WTC11 (cell line): ENCODE data around the gene SKAP1. TPM values are rescaled to one million over a fixed set of nuclear protein-coding genes. Genes with fewer than 3 reads are reported as not detected.

ENCODE experiments used
- ATAC-seq: fragments of 200-7000 bp; cut with Tn5 transposase; 2 replicates; pipeline ENCODE4 v1.10.0; 2021; ENCODE audit warnings: mild to moderate bottlenecking, moderate library complexity
- CTCF ChIA-PET: fragments of 300-600 bp; sonication (Branson Sonifier 250); formaldehyde crosslinking; loops from one replicate; lab custom pipeline; 2021; ENCODE audit warnings: antibody characterized with exemption; lab: Charles Lee
- POLR2A ChIA-PET: fragments of 350-600 bp; sonication (Branson Sonifier 250); formaldehyde crosslinking; loops from one replicate; lab custom pipeline; 2021; ENCODE audit warnings: antibody characterized with exemption; lab: Charles Lee
- DNase-seq: peaks from one replicate; pipeline ENCODE4 v3.0.0; 2021; ENCODE audit warnings: low spot score
- H3K27ac Mint-ChIP-seq: 2 replicates; pipeline ENCODE4 v1.8.0; 2021; ENCODE audit warnings: mixed read lengths
- H3K27me3 Mint-ChIP-seq: 2 replicates; pipeline ENCODE4 v1.8.0; 2021; ENCODE audit warnings: low read depth, mild to moderate bottlenecking, moderate library complexity, mixed read lengths
- H3K36me3 Mint-ChIP-seq: 2 replicates; pipeline ENCODE4 v1.8.0; 2021; ENCODE audit warnings: mixed read lengths
- H3K4me1 Mint-ChIP-seq: 2 replicates; pipeline ENCODE4 v1.8.0; 2022; ENCODE audit warnings: mixed read lengths
- H3K4me3 Mint-ChIP-seq: 2 replicates; pipeline ENCODE4 v1.8.0; 2021; ENCODE audit warnings: mild to moderate bottlenecking, moderate library complexity, mixed read lengths
- H3K9me3 Mint-ChIP-seq: 2 replicates; pipeline ENCODE4 v1.8.0; 2021; ENCODE audit warnings: mixed read lengths
- CREB1 ChIP-seq: sonication (generic); formaldehyde crosslinking; IDR thresholded peaks from 2 replicates; pipeline ENCODE4 v1.8.0; 2023; ENCODE audit warnings: mild to moderate bottlenecking, missing genetic modification reagents
- EMX1 ChIP-seq: fragments of 250-450 bp; sonication (Bioruptor Pico); IDR thresholded peaks from 2 replicates; pipeline ENCODE4 v1.8.0; 2021; ENCODE audit warnings: mild to moderate bottlenecking
- GTF2I ChIP-seq: fragments of 250-450 bp; sonication (Bioruptor Pico); conservative IDR thresholded peaks from 2 replicates; pipeline ENCODE4 v1.4.0; 2021; ENCODE audit warnings: mild to moderate bottlenecking
- MYBL2 ChIP-seq: sonication (generic); formaldehyde crosslinking; IDR thresholded peaks from 2 replicates; pipeline ENCODE4 v1.8.1; 2023; ENCODE audit warnings: mild to moderate bottlenecking, moderate library complexity, missing genetic modification reagents
- NFYB ChIP-seq: sonication (generic); formaldehyde crosslinking; conservative IDR thresholded peaks from 2 replicates; pipeline ENCODE4 v1.8.0; 2022; ENCODE audit warnings: low read depth, missing genetic modification reagents
- NR1H2 ChIP-seq: sonication (generic); formaldehyde crosslinking; IDR thresholded peaks from 2 replicates; pipeline ENCODE4 v1.9.0; 2021; ENCODE audit warnings: mild to moderate bottlenecking, moderate library complexity, missing genetic modification reagents
- SMAD4 ChIP-seq: sonication (generic); formaldehyde crosslinking; IDR thresholded peaks from 2 replicates; pipeline ENCODE4 v1.8.0; 2022; ENCODE audit warnings: mild to moderate bottlenecking, missing genetic modification reagents
- TCF7 ChIP-seq: sonication (generic); formaldehyde crosslinking; IDR thresholded peaks from 2 replicates; pipeline ENCODE4 v1.8.0; 2022; ENCODE audit warnings: mild to moderate bottlenecking, low read depth, missing genetic modification reagents, moderate library complexity
- TP53 ChIP-seq: sonication (generic); formaldehyde crosslinking; IDR thresholded peaks from 2 replicates; pipeline ENCODE4 v1.8.1; 2023; ENCODE audit warnings: mild to moderate bottlenecking, missing genetic modification reagents
- ZNF263 ChIP-seq: sonication (generic); formaldehyde crosslinking; IDR thresholded peaks from 2 replicates; pipeline ENCODE4 v1.8.1; 2022; ENCODE audit warnings: low read depth, mild to moderate bottlenecking, moderate library complexity, missing genetic modification reagents
- ZNF671 ChIP-seq: fragments of 250-450 bp; sonication (Bioruptor Pico); IDR thresholded peaks from 2 replicates; pipeline ENCODE4 v1.8.0; 2021; ENCODE audit warnings: mild to moderate bottlenecking
- total RNA-seq: library from RNA; stranded (reverse); gene quantifications from 3 replicates; pipeline ENCODE4 v1.2.3, GENCODE V29; 2021
- TF ChIP-seq, protein P1 (sequence below): sonication (generic); formaldehyde crosslinking; conservative IDR thresholded peaks from 2 replicates; pipeline ENCODE4 v1.8.1; 2023; ENCODE audit warnings: mild to moderate bottlenecking, low read depth, missing genetic modification reagents, moderate library complexity
- TF ChIP-seq, protein P2 (sequence below): fragments of 250-450 bp; sonication (Bioruptor Pico); conservative IDR thresholded peaks from 2 replicates; pipeline ENCODE4 v1.9.0; 2021; ENCODE audit warnings: mild to moderate bottlenecking
- TF ChIP-seq, protein P3 (sequence below): sonication (generic); formaldehyde crosslinking; IDR thresholded peaks from 2 replicates; pipeline ENCODE4 v1.8.1; 2022; ENCODE audit warnings: missing genetic modification reagents, borderline replicate concordance
- TF ChIP-seq, protein P4 (sequence below): fragments of 250-450 bp; sonication (Bioruptor Pico); IDR thresholded peaks from 2 replicates; pipeline ENCODE4 v1.9.0; 2021; ENCODE audit warnings: moderate library complexity, mild to moderate bottlenecking, inconsistent platforms, borderline replicate concordance
- TF ChIP-seq, protein P5 (sequence below): fragments of 250-450 bp; sonication (Bioruptor Pico); IDR thresholded peaks from 2 replicates; pipeline ENCODE4 v1.8.0; 2021; ENCODE audit warnings: mild to moderate bottlenecking

Gene SKAP1
- total RNA-seq, 1 experiment from 2014 or later = not detected

DNA sequence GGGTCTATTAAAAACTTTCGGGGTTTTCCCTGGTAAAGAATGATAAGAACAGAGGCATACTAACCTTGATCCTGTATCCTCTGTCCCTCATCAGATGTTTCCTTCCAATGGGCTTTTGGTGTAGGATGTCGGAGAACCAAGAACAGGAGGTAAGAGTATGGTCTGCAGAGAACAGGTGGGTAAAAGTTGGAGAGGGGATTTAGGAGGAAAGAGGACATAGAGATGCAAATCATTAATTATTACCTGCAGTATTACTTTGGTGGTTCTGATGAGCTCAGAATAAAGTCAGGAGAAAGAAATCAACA is 318.1 kb downstream of the SKAP1 start:
- H3K27me3 Mint-ChIP-seq = no peaks in the 10 kb centered on the region
- ChIA-PET POLR2A (no interaction called here), CTCF (interaction anchor here (0.6 to 2.4 kb wide), 2 partner anchors 15 to 44 kb away, joined by 3 to 6 read pairs; no protein-coding TSS in a partner anchor)
- TF ChIP-seq MYBL2 (CRISPR knock-in tag) (no peak), SMAD4 (CRISPR knock-in tag) (no peak), TCF7 (CRISPR knock-in tag) (no peak), EMX1 (CRISPR knock-in tag) (no peak), TP53 (CRISPR knock-in tag) (no peak), GTF2I (CRISPR knock-in tag) (no peak), NFYB (no peak), ZNF671 (CRISPR knock-in tag) (no peak), CREB1 (CRISPR knock-in tag) (no peak), ZNF263 (CRISPR knock-in tag) (no peak)
- TF ChIP-seq, protein P1, sequence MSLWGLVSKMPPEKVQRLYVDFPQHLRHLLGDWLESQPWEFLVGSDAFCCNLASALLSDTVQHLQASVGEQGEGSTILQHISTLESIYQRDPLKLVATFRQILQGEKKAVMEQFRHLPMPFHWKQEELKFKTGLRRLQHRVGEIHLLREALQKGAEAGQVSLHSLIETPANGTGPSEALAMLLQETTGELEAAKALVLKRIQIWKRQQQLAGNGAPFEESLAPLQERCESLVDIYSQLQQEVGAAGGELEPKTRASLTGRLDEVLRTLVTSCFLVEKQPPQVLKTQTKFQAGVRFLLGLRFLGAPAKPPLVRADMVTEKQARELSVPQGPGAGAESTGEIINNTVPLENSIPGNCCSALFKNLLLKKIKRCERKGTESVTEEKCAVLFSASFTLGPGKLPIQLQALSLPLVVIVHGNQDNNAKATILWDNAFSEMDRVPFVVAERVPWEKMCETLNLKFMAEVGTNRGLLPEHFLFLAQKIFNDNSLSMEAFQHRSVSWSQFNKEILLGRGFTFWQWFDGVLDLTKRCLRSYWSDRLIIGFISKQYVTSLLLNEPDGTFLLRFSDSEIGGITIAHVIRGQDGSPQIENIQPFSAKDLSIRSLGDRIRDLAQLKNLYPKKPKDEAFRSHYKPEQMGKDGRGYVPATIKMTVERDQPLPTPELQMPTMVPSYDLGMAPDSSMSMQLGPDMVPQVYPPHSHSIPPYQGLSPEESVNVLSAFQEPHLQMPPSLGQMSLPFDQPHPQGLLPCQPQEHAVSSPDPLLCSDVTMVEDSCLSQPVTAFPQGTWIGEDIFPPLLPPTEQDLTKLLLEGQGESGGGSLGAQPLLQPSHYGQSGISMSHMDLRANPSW (CRISPR knock-in tag) = no peak
- TF ChIP-seq, protein P2, sequence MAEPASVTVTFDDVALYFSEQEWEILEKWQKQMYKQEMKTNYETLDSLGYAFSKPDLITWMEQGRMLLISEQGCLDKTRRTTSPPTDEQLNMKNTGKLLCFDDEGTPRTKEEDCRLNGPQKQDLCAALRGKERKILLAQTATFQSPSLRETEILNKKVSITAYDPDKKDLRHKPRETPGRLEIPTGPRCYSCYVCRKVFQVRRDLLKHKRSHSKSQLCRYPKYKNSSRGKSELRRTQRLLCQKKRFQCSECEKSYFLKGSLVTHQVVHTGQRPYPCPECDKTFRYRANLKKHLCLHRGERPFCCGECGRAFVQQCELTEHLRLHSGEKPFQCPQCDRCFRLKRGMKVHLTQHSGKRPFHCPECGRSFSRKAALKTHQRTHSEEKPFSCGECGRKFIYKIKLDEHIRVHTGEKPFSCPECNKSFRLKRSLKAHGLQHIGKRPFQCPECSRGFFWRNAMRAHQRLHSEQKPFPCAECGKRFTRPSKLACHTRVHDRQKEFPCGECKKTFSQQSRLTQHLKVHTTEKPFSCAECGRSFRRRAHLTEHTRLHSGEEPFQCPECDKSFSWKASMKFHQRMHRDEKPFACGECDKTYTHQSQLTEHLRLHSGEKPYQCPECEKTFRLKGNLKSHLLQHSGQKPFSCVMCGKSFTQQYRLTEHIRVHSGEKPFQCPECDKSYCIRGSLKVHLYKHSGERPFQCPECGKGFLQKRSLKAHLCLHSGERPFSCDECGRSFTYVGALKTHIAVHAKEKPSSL (CRISPR knock-in tag) = no peak
- TF ChIP-seq, protein P3, sequence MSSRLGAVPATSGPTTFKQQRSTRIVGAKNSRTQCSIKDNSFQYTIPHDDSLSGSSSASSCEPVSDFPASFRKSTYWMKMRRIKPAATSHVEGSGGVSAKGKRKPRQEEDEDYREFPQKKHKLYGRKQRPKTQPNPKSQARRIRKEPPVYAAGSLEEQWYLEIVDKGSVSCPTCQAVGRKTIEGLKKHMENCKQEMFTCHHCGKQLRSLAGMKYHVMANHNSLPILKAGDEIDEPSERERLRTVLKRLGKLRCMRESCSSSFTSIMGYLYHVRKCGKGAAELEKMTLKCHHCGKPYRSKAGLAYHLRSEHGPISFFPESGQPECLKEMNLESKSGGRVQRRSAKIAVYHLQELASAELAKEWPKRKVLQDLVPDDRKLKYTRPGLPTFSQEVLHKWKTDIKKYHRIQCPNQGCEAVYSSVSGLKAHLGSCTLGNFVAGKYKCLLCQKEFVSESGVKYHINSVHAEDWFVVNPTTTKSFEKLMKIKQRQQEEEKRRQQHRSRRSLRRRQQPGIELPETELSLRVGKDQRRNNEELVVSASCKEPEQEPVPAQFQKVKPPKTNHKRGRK (CRISPR knock-in tag) = no peak
- TF ChIP-seq, protein P4, sequence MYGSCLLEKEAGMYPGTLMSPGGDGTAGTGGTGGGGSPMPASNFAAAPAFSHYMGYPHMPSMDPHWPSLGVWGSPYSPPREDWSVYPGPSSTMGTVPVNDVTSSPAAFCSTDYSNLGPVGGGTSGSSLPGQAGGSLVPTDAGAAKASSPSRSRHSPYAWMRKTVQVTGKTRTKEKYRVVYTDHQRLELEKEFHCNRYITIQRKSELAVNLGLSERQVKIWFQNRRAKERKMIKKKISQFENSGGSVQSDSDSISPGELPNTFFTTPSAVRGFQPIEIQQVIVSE (CRISPR knock-in tag) = no peak
- no peak for ATAC-seq
- H3K36me3 Mint-ChIP-seq = peaks cover 19% of the 10 kb centered on the region
- DNase-seq = no peak
- H3K9me3 Mint-ChIP-seq = no peaks in the 10 kb centered on the region
- H3K4me1 Mint-ChIP-seq = peaks cover 11% of the 10 kb centered on the region
- H3K4me3 Mint-ChIP-seq = no peak overlapping the region
- peak overlapping the region; percentile 41; the same call in 1 of the 2 replicates for H3K27ac Mint-ChIP-seq

DNA sequence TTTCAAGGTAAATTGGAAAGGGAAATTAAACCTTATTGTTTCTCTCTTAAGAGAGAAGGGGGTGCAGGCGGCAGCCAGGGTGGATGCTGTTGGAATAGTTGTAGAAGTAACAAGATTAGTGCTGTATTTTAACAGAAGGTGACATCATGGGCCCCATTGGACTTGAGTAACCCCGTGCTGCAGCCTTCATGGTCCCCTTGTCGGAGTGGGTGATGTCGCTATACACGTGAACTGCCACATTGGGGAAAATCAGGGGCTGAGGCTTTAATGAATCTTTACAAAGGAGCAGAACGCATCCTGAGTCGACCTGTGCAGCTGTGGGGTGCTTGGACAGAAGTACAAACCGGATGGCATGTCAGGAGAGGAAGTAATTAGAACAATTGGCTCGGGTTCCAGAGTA is 319.3 kb downstream of the SKAP1 start:
- CTCF ChIA-PET = interaction anchor here (1.1 to 2.4 kb wide), 3 partner anchors 20 to 42 kb away, joined by 4 to 6 read pairs (median 6); no protein-coding TSS in a partner anchor
- peak overlapping the region; percentile 68 for H3K27ac Mint-ChIP-seq

More for the DNA sequence above, 319.3 kb downstream of the SKAP1 start:
- Mint-ChIP-seq H3K4me3 (no peak overlapping the region), H3K9me3 (no peaks in the 10 kb centered on the region)
- no peak for TF ChIP-seq NR1H2
- TF ChIP-seq, protein P5, sequence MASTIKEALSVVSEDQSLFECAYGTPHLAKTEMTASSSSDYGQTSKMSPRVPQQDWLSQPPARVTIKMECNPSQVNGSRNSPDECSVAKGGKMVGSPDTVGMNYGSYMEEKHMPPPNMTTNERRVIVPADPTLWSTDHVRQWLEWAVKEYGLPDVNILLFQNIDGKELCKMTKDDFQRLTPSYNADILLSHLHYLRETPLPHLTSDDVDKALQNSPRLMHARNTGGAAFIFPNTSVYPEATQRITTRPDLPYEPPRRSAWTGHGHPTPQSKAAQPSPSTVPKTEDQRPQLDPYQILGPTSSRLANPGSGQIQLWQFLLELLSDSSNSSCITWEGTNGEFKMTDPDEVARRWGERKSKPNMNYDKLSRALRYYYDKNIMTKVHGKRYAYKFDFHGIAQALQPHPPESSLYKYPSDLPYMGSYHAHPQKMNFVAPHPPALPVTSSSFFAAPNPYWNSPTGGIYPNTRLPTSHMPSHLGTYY (CRISPR knock-in tag) = no peak
- TF ChIP-seq, all 79 proteins: peak for 0
- DNase-seq (no peak), ATAC-seq (no peak)
- H3K4me1 Mint-ChIP-seq = peaks cover 11% of the 10 kb centered on the region
- POLR2A ChIA-PET = interaction anchor here (0.7 kb wide), 1 partner anchor 15 kb away, joined by 4 read pairs; no protein-coding TSS in a partner anchor
- H3K36me3 Mint-ChIP-seq = peaks cover 17% of the 10 kb centered on the region
- H3K27me3 Mint-ChIP-seq = peaks cover 3% of the 10 kb centered on the region; the same call in 1 of the 2 replicates
